ENCODE measurements around the gene CDH23.

GRCh38 chr10:71703577-71703976 is 306.9 kb downstream of the CDH23 start:
- no peak for TF ChIP-seq ZNF70 (CRISPR knock-in tag; IDR thresholded peaks at IDR 0.05)
- no peak for TF ChIP-seq RARB (CRISPR knock-in tag; IDR thresholded peaks at IDR 0.05)
